Left lobe of liver (tissue), 2 donors: ENCODE results near the gene UST. TPM values are rescaled to one million over a fixed set of nuclear protein-coding genes. Genes with fewer than 3 reads are reported as not detected.

Experiments
- ATAC-seq: fragments of 200-7000 bp; cut with Tn5 transposase; one replicate; pipeline ENCODE4 v1.9.1; 2020; ENCODE audit warnings: mild to moderate bottlenecking, moderate library complexity
- DNase-seq: peaks from one replicate; pipeline ENCODE4 v3.0.0-alpha.2; 2020; ENCODE audit warnings: low spot score
- total RNA-seq: library from RNA; stranded (reverse); gene quantifications from one replicate; pipeline ENCODE4 v1.2.1, GENCODE V29; 2021
- donor health status: DM: no; HTN: no; CAD: no; lungs with moderate emphysema.
- donor health status: DM: no; HTN: yes; CAD: no.

UST gene
- total RNA-seq = 0.58 TPM

- DNase-seq = peak; percentile 49
- peak; percentile 73 for ATAC-seq
Observed at GRCh38 chr6:148746363-148747144, at the start of gene UST. UST (plus strand) TSS chr6:148747030; CDS start chr6:148747431, 401 bp downstream.

- no peak for ATAC-seq
- no peak for DNase-seq
Observed at GRCh38 chr6:148697895-148698440, 48.9 kb upstream of the UST start.

- ATAC-seq = no peak
- DNase-seq = no peak
Observed at GRCh38 chr6:148698671-148699180, 48.1 kb upstream of the UST start.

- no peak for DNase-seq
- no peak for ATAC-seq
Observed at GRCh38 chr6:148700047-148700715, 46.6 kb upstream of the UST start.

- peak; percentile 91 for ATAC-seq
- DNase-seq = no peak
Observed at GRCh38 chr6:148700741-148701311, 46.0 kb upstream of the UST start.

- DNase-seq = no peak
- ATAC-seq = peak; percentile 35
Observed at GRCh38 chr6:148701375-148701774, 45.5 kb upstream of the UST start.

- ATAC-seq (no peak), DNase-seq (no peak)
Observed at GRCh38 chr6:148703900-148704299, 42.9 kb upstream of the UST start.

GRCh38 chr6:148704400-148705246 is 42.2 kb upstream of the UST start:
- ATAC-seq = no peak

GRCh38 chr6:148708707-148709106 is 38.1 kb upstream of the UST start:
- ATAC-seq (no peak), DNase-seq (no peak)

More at GRCh38 chr6:148704400-148705246, 42.2 kb upstream of the UST start:
- no peak for DNase-seq

- DNase-seq (no peak), ATAC-seq (no peak)
Observed at GRCh38 chr6:148709577-148709976, 37.3 kb upstream of the UST start.

GRCh38 chr6:148711833-148712654 is 34.8 kb upstream of the UST start:
- ATAC-seq = no peak
- DNase-seq = no peak

- ATAC-seq = no peak
- no peak for DNase-seq
Observed at GRCh38 chr6:148713033-148713738, 33.6 kb upstream of the UST start.

GRCh38 chr6:148713921-148714320 is 32.9 kb upstream of the UST start:
- DNase-seq (no peak), ATAC-seq (no peak)

GRCh38 chr6:148716811-148717210 is 30.0 kb upstream of the UST start:
- ATAC-seq = no peak
- no peak for DNase-seq

GRCh38 chr6:148720406-148720805 is 26.4 kb upstream of the UST start:
- DNase-seq = no peak
- ATAC-seq = no peak

- DNase-seq = no peak
- no peak for ATAC-seq
Observed at GRCh38 chr6:148720897-148721296, 25.9 kb upstream of the UST start.

- no peak for DNase-seq
- ATAC-seq = no peak
Observed at GRCh38 chr6:148723484-148723883, 23.3 kb upstream of the UST start.

GRCh38 chr6:148724428-148724827 is 22.4 kb upstream of the UST start:
- DNase-seq (no peak), ATAC-seq (no peak)

- DNase-seq (no peak), ATAC-seq (no peak)
Observed at GRCh38 chr6:148727104-148727503, 19.7 kb upstream of the UST start.
